NCI-H1105 (cell line): ENCODE data around the gene CPED1.
"Not testable (repeated sequence)": the region's sequence is repeated elsewhere in the genome, so short reads cannot be mapped to it uniquely, and the experiment has no call there.

Experiments
- DNase-seq: peaks from one replicate; lab custom pipeline; 2025; lab: John Stamatoyannopoulos, UW

The CPED1 gene

GRCh38 chr7:121020249-121020988, 31.9 kb downstream of the CPED1 start:
- no peak for DNase-seq

DNA sequence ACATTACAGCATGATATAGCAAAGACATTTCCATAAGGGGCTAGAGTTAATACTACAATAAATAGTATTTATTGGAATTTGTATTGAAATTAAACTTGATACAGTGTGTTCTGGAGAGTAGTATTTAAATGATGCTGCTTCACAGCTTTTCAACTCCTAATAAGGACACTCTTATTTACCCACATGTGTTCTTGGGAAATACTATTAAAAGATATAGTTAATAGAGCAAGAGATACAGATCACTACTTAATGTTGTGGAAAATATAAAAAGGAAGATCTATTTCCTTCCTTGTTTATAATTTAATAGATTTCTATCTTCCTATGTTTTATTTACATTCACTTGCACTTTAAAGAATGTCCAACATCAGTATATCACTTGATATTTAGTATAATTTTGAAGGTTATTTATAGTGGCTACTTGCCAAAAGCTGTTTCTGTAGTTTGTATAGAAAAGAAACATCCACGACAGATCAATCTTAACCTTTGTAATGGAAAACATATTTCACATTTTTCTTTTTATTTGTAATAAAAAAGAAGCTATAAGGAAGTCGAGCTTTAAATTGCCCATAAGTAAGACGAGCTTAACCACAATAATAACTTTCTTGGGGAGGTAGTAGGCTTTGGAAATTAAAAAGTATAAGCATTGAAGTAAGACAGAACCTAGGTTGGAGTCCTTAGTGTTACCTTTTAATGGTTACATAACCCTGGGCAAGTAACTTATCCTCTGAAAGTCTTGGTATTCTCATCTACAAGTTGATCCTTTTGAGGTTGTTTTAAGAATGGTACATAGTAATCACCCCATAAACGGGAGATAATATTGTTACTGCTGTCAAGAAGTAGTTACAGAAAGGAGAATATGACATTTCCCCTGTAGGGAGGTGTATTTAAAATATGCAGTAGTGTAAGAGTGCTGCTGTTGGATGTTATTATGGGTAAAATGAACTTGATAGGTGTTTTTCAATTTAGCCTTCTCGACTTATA, 32.8 kb downstream of the CPED1 start:
- DNase-seq, result no peak

GRCh38 chr7:121023194-121023593, 34.7 kb downstream of the CPED1 start:
- DNase-seq, result no peak

- DNase-seq, result no peak
Measured at GRCh38 chr7:121023683-121024511, 35.4 kb downstream of the CPED1 start.

GRCh38 chr7:121024611-121025010, 36.1 kb downstream of the CPED1 start:
- no peak for DNase-seq

DNA sequence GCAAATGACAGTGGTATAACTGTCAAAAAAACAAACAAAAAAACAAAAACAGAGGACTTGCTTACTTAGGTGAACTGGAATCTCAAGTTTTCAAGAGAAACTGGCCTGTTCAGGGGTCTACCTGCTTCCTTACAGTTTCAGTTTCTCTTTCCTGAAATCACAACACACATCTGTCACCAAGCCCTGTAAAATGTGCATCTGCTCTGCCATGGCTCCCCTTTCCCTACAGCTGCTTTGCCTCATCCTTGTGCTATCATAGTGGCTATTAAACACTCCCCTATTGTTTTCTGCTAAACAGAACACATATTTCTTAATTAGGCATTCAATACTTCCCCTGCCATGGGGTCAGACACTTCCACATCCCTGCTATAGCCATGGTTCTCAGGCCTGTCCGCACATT, 37.6 kb downstream of the CPED1 start:
- DNase-seq, result no peak

GRCh38 chr7:121026577-121027111, 38.1 kb downstream of the CPED1 start:
- no peak for DNase-seq

DNA sequence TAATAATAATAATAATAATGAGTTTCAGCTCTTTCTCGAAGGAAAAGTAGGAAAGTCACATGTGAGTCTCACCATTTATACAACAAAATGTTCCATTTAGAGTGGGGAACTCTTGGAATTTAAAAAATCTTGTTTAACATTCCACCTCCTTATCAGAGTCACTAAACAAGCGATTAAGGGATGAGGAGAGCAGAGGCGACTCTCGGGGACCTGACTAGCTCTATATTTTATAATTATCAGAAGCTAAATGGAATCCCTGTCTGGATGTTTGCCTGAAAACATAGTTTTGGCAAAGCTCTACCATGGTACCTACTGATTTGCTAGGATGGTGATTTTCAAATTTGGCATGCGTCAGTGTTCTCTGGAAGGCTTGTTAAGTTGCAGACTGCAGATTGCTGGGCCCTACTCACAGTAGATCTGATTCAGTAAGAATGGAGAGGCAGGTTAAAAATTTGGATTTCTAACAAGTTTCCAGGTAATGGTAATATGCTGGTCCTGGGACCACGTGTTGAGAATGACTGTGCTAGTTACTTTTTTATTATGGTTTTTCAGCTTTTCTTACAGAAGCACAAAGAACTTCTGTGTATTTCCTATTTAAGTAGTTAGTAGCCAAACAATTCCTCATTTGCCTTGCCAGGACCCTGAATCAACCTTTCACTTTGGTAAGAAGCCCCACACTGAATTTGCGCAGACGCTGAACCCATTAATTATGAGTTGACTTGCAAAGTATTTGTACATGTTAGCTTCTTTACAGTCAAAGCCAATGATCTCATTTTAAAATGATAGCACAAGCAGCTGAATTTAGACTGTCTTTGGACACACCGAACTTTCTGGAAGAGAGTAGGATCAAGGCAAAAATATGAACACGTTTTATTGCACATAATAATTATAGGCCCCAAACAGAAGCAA, 39.5 kb downstream of the CPED1 start:
- DNase-seq, result no peak

DNA sequence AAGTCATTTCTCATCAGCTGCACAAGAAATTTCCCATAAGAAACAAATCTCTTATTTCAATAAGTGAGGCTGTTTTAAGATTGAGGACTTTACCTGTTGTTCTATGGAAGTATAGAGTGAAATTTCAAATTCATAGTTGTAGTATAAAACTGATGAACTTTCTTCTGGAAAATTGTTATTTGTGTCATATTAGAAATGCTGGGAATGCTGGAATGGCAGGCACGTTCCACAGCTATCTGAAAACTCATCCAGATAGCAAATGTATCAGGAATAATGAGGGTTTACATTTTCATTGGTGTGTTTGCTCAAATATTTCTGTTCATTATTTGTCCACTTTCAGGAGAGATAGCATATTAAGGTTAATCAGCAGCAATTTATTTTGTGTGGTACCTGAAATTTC, 40.8 kb downstream of the CPED1 start:
- no peak for DNase-seq

DNA sequence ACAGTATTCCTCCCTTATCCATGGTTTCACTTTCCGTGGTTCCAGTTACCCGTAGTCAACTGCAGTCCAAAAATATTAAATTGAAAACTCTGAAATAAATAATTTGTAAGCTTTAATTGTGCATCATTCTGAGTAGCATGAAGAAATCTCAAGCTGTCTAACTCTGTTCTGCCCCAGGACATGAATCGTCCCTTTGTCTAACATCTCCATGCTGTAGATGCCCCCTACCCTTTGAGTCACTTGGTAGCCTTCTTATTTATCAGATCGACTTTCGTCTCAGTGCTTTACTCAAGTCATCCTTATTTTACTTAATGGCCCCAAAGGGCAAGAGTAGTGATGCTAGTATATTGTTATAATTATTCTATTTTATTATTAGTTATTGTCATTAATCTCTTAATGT, 41.8 kb downstream of the CPED1 start:
- DNase-seq, result no peak

DNA sequence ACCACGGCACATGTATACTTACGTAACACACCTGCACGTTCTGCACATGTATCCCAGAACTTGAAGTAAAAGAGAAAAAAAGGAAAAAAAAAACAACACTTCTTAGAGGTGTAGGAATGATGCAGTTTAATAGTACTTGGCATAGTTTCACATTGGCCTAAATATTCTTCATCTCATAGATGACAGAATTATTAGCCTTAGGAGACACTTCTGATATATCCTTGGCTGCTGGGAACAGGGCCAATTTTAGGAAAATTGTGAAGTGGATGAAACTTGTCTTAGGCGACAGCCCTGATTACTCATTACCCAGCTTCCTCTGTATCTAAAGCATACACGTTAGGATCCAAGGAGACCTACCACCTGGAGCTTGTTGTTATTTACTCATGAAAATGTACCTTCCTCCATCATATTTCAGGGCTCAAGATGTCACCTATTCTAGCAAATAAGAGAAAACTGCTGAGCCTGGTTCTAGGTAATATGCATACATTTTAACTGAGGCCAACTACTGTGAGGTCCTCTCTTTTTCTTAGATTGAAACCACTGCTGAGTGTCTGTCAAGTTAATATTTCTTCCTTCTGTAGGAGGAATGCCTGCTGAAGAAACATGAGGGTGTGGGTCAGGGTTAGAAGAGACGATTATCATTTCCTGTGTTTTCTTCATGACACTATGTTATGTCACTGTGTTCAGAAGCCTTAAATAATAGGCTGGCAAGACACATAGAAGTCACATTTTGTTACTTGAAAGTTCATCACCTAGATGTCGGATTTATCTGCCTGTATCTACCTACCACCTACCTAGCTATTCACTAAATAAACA, 44.3 kb downstream of the CPED1 start:
- DNase-seq, result no peak

DNA sequence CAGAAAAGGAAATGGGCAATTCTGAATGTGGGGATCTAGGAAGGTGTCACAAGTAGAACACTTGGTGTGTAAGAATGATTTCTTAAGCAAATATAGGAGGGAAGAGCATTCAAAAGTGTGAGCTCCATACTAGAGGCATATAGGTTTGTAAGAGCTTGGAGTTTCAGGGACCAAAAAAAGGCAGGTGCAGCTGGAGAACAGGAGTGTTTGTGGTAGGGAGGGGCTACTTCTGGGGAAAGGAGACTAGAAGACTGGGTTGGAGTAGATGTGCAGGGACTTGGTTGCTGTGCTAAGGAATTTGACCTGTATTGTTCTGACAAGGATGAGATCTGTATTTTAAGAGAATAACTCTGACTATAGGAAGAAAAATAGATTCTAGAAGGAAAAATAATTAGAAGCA, 46.4 kb downstream of the CPED1 start:
- no peak for DNase-seq

GRCh38 chr7:121036776-121037175, 48.3 kb downstream of the CPED1 start:
- DNase-seq, result not testable (repeated sequence)

DNA sequence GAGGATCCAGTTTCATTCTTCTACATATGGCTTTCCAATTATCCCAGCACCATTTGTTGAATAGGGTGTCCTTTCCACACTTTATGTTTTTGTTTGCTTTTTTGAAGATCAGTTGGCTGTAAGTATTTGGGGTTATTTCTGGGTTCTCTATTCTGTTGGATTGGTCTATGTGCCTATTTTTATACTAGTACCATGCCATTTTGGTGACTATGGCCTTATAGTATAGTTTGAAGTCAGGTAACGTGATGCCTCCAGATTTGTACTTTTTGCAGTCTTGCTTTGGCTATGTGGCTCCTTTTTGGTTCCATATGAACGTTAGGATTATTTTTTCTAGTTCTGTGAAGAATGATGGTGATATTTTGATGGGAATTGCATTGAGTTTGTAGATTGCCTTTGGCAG, 48.8 kb downstream of the CPED1 start:
- DNase-seq, result not testable (repeated sequence)

- DNase-seq, result no peak
Measured at GRCh38 chr7:121037957-121038716, 49.6 kb downstream of the CPED1 start.

DNA sequence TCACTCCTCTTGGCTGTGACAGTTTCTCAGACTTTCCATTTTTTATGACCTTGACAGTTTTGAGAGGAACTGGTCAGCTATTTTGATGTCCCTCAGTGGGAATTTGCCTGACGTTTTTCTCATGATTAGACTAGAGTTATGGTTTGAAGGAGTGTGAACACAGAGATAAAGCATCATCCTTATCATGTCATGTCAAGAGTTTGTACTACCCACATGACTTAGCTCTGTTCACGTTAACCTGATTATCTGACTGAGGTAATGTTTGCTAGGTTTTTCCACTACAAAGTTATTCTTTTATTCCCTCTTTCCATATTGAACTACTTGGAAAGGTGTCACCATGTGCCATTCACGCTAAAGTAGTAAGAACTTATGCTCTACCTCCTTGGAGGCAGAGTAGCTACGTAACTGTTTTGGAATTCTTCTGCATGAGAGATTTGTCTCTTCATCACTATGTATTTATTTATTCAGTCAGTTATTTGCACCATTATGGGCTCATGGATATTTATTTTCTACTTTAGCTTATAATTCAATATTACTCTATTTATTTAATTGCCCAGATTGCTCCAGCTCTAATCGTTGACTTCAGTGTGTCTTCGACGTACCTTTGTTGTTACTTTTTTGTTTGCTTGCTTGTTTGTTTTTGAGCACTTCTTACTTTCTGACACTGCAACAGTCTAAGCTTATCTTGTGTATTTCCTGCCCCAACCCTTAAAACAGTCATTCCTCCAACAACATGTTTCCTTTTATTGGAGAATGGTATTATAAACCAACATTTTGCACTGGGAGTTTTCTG, 50.4 kb downstream of the CPED1 start:
- DNase-seq, result no peak

- no peak for DNase-seq
Measured at GRCh38 chr7:121039510-121039822, 51.0 kb downstream of the CPED1 start.

- no peak for DNase-seq
Measured at GRCh38 chr7:121039994-121040393, 51.5 kb downstream of the CPED1 start.
